ENCODE results near the gene ARL3.

Gene ARL3

DNA sequence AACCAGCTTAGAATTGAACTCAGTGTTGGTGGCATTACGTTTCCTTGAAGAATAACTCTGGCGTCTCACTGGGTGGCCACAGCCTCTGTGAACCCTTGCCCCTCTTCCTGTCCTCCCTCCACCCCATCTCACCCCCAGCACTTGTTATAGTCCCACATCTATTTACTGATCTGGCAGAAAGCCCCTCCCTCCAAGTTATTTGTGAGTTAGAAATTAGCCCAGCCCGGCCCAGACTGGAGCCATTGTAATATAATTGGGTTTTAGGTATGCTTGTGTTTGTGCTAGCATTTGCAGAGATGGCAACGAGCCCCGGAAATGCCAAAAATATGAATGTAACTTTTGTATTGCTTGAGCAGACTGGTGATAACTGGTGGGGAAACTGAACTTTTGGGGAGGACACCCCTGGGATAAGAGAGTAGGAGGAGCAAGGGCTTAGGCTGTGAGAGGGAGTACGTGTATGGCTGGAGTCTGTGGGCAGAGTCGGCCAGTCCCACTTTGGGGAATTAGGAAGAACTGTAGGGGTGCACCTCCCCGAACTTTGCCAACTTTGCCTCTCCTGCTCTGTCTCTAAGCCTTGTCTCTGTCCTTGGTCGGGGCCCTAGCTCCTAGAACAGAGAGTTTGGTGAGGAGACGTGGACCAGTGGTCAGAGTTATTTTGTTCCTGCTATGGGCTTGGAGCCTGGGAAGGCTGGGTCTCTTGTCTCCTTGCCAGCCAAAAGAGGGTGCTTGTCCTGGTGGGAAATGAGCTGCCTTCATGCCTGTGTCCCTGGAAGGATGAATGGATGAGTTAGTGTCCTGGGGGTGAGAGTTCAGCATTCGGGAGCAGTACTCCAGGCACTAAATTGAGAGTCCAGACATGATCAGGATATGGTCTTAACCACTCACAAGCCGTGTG, 89.2 kb downstream of the ARL3 start:
- TF ChIP-seq EZH2phosphoT487 (conservative IDR thresholded peaks at IDR 0.05; ENCODE audit: low read length): no peak
- TF ChIP-seq, protein P1, sequence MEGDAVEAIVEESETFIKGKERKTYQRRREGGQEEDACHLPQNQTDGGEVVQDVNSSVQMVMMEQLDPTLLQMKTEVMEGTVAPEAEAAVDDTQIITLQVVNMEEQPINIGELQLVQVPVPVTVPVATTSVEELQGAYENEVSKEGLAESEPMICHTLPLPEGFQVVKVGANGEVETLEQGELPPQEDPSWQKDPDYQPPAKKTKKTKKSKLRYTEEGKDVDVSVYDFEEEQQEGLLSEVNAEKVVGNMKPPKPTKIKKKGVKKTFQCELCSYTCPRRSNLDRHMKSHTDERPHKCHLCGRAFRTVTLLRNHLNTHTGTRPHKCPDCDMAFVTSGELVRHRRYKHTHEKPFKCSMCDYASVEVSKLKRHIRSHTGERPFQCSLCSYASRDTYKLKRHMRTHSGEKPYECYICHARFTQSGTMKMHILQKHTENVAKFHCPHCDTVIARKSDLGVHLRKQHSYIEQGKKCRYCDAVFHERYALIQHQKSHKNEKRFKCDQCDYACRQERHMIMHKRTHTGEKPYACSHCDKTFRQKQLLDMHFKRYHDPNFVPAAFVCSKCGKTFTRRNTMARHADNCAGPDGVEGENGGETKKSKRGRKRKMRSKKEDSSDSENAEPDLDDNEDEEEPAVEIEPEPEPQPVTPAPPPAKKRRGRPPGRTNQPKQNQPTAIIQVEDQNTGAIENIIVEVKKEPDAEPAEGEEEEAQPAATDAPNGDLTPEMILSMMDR (IDR thresholded peaks at IDR 0.05; ENCODE audit: insufficient read depth, low read length, poor library complexity, severe bottlenecking): no peak
- Histone ChIP-seq H3K27me3 (ENCODE audit: low read length) (no peaks in the 10 kb centered on the region), H3K9me3 (ENCODE audit: insufficient read depth, low read length) (no peaks in the 10 kb centered on the region), H3K36me3 (ENCODE audit: low read length) (no peaks in the 10 kb centered on the region), H3F3A (ENCODE audit: insufficient read depth) (no peaks in the 10 kb centered on the region), H3K9ac (ENCODE audit: low read length) (no peak overlapping the region), H4K20me1 (ENCODE audit: low read depth, low read length) (no peaks in the 10 kb centered on the region), H3K4me3 (ENCODE audit: insufficient read depth, low read length, poor library complexity, severe bottlenecking) (no peak overlapping the region), H3K4me2 (ENCODE audit: low read depth, low read length, poor library complexity, severe bottlenecking) (no peak overlapping the region), H3K27ac (ENCODE audit: low read depth, low read length) (no peak overlapping the region), H3K9me2 (replicated peaks; ENCODE audit: insufficient read depth, low read length) (no peaks in the 10 kb centered on the region), H3K79me2 (ENCODE audit: insufficient read depth, low read length) (no peaks in the 10 kb centered on the region), H2AFZ (ENCODE audit: low read depth, low read length, severe bottlenecking) (no peak overlapping the region)

DNA sequence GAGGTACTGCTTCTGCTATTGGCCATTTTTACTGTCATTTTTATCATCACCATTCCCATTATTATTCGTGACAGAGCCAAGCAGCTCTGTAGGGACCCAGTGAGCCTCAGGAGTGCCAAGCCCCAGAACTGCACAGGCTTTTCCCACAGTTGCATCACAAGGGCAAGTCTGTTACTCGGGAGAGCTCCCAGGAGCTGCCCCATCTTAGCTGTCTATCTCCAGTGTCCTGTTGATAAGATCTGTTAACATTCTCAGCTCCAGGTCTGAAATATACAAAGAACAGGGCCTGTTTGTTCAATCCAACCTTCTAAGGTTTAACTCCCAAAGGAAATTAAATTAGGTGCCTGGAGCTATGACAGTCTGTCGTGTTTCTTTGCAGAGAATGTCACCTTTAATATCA, 90.1 kb downstream of the ARL3 start:
- H3K27ac ChIP-seq (ENCODE audit: low read depth, low read length): no peak overlapping the region
- no peak for TF ChIP-seq EZH2phosphoT487 (conservative IDR thresholded peaks at IDR 0.05; ENCODE audit: low read length)
- TF ChIP-seq, protein P1 (IDR thresholded peaks at IDR 0.05; ENCODE audit: insufficient read depth, low read length, poor library complexity, severe bottlenecking): no peak
- H3F3A ChIP-seq (ENCODE audit: insufficient read depth): no peaks in the 10 kb centered on the region

More for the DNA sequence above, 90.1 kb downstream of the ARL3 start:
- H3K27me3 ChIP-seq (ENCODE audit: low read length): no peaks in the 10 kb centered on the region
- no peak overlapping the region for H2AFZ ChIP-seq (ENCODE audit: low read depth, low read length, severe bottlenecking)
- H3K36me3 ChIP-seq (ENCODE audit: low read length): no peaks in the 10 kb centered on the region
- H3K79me2 ChIP-seq (ENCODE audit: insufficient read depth, low read length): no peaks in the 10 kb centered on the region
- H3K9ac ChIP-seq (ENCODE audit: low read length): no peak overlapping the region
- H3K4me2 ChIP-seq (ENCODE audit: low read depth, low read length, poor library complexity, severe bottlenecking): no peak overlapping the region
- H4K20me1 ChIP-seq (ENCODE audit: low read depth, low read length): no peaks in the 10 kb centered on the region
- no peaks in the 10 kb centered on the region for H3K9me2 ChIP-seq (replicated peaks; ENCODE audit: insufficient read depth, low read length)
- no peak overlapping the region for H3K4me3 ChIP-seq (ENCODE audit: insufficient read depth, low read length, poor library complexity, severe bottlenecking)
- H3K9me3 ChIP-seq (ENCODE audit: insufficient read depth, low read length): no peaks in the 10 kb centered on the region

All from SU-DHL-6 (cell line).